Left lobe of liver (tissue), 2 donors: Measurements from ENCODE around the gene DNLZ. TPM values are rescaled to one million over a fixed set of nuclear protein-coding genes. Genes with fewer than 3 reads are reported as not detected.

ENCODE experiments used
- ATAC-seq: fragments of 200-7000 bp; cut with Tn5 transposase; one replicate; pipeline ENCODE4 v1.9.1; 2020; ENCODE audit warnings: mild to moderate bottlenecking, moderate library complexity
- DNase-seq: peaks from one replicate; pipeline ENCODE4 v3.0.0-alpha.2; 2020; ENCODE audit warnings: low spot score
- total RNA-seq: library from RNA; stranded (reverse); gene quantifications from one replicate; pipeline ENCODE4 v1.2.1, GENCODE V29; 2021
- donor health status: DM: no; HTN: no; CAD: no; lungs with moderate emphysema.
- donor health status: DM: no; HTN: yes; CAD: no.

The DNLZ gene
- total RNA-seq, 1 donor from 2014 or later: 13.8 TPM

- DNase-seq (no peak), ATAC-seq (no peak)
Observed at GRCh38 chr9:136377341-136378169, 14.0 kb upstream of the DNLZ start.

- no peak for DNase-seq
- no peak for ATAC-seq
Observed at GRCh38 chr9:136376457-136376856, 12.9 kb upstream of the DNLZ start.

GRCh38 chr9:136375096-136375495 lies 11.6 kb upstream of the DNLZ start:
- no peak for DNase-seq

GRCh38 chr9:136374183-136374575 lies 10.6 kb upstream of the DNLZ start:
- ATAC-seq (no peak), DNase-seq (no peak)

More at GRCh38 chr9:136375096-136375495, 11.6 kb upstream of the DNLZ start:
- ATAC-seq: no peak

- DNase-seq (no peak), ATAC-seq (peak; percentile 42)
Observed at GRCh38 chr9:136373300-136374182, 10.0 kb upstream of the DNLZ start, which contains the start of gene CARD9. Gene CARD9, minus strand, starts transcription at chr9:136373669. Its CDS starts 1,591 bp downstream, at chr9:136372078.

- ATAC-seq (peak; percentile 65), DNase-seq (no peak)
Observed at GRCh38 chr9:136372561-136373299, 9.2 kb upstream of the DNLZ start.

GRCh38 chr9:136372006-136372405 lies 8.5 kb upstream of the DNLZ start:
- DNase-seq (no peak), ATAC-seq (no peak)

GRCh38 chr9:136371533-136371880 lies 8.0 kb upstream of the DNLZ start:
- no peak for DNase-seq
- ATAC-seq: no peak

- ATAC-seq (no peak), DNase-seq (no peak)
Observed at GRCh38 chr9:136370687-136371532, 7.4 kb upstream of the DNLZ start.

- no peak for DNase-seq
- ATAC-seq: no peak
Observed at GRCh38 chr9:136370037-136370436, 6.5 kb upstream of the DNLZ start.

GRCh38 chr9:136368190-136368589 lies 4.6 kb upstream of the DNLZ start:
- DNase-seq (no peak), ATAC-seq (no peak)

- ATAC-seq (no peak), DNase-seq (no peak)
Observed at GRCh38 chr9:136367296-136368145, 4.0 kb upstream of the DNLZ start.

- DNase-seq: no peak
- ATAC-seq: no peak
Observed at GRCh38 chr9:136366826-136367225, 3.3 kb upstream of the DNLZ start.

- DNase-seq: no peak
- no peak for ATAC-seq
Observed at GRCh38 chr9:136365775-136366222, 2.3 kb upstream of the DNLZ start.

- ATAC-seq: no peak
- no peak for DNase-seq
Observed at GRCh38 chr9:136364942-136365774, 1.6 kb upstream of the DNLZ start.

GRCh38 chr9:136363949-136364748 lies 605 bp upstream of the DNLZ start:
- ATAC-seq (no peak), DNase-seq (no peak)

- ATAC-seq: no peak
Observed at GRCh38 chr9:136362450-136362784, 1.1 kb downstream of the DNLZ start.

More at GRCh38 chr9:136362450-136362784, 1.1 kb downstream of the DNLZ start:
- DNase-seq: no peak
